Panc1 (cell line): ENCODE measurements around the gene FGGY.
"Not testable (repeated sequence)": the region's sequence is repeated elsewhere in the genome, so short reads cannot be mapped to it uniquely, and the experiment has no call there.

ENCODE experiments used
- CTCF ChIP-seq: fragments of 450-650 bp; IDR thresholded peaks from 2 replicates; pipeline ENCODE4 v1.5.1; 2017; ENCODE audit warnings: mild to moderate bottlenecking
- POLR2AphosphoS5 ChIP-seq: IDR thresholded peaks from 2 replicates; pipeline ENCODE4 v1.6.1; 2012; ENCODE audit warnings: mild to moderate bottlenecking, low read depth, low read length, moderate library complexity
- REST ChIP-seq, 2 experiments: IDR thresholded peaks; 2 replicates each; pipeline ENCODE4 v1.6.1; 2011 to 2012; ENCODE audit warnings: low read depth in 2 of 2, control low read depth in 1 of 2, low read length in 1 of 2, mild to moderate bottlenecking in 1 of 2, moderate library complexity in 1 of 2; ENCODE audit not compliant: insufficient read depth in 1 of 2
- SIN3A ChIP-seq: IDR thresholded peaks from 2 replicates; pipeline ENCODE4 v1.6.1; 2012; ENCODE audit warnings: low read depth, mild to moderate bottlenecking, low read length, moderate library complexity, borderline replicate concordance; ENCODE audit not compliant: insufficient read depth
- TCF7L2 ChIP-seq: IDR thresholded peaks from 2 replicates; pipeline ENCODE4 v1.6.1; 2011; ENCODE audit warnings: mild to moderate bottlenecking, low read depth, low read length, inconsistent platforms

GRCh38 chr1:59538476-59538875 lies 241.6 kb downstream of the FGGY start:
- TF ChIP-seq CTCF; TCF7L2; POLR2AphosphoS5; REST (IDR thresholded peaks at IDR 0.05; ENCODE audit: insufficient read depth in 1 of 2, low read depth in 2 of 2, low read length in 1 of 2); SIN3A: not testable (repeated sequence)
